H1 (cell line): ENCODE results near the gene PPBP. TPM values are rescaled to one million over a fixed set of nuclear protein-coding genes. Genes with fewer than 3 reads are reported as not detected.

ENCODE experiments used
- CTCF ChIA-PET: fragments of 300-600 bp; sonication (Branson Sonifier 250); formaldehyde crosslinking; loops from one replicate; lab custom pipeline; 2021; ENCODE audit not compliant: partially characterized antibody; lab: Charles Lee
- POLR2A ChIA-PET: fragments of 300-600 bp; sonication (Branson Sonifier 250); formaldehyde crosslinking; loops from one replicate; lab custom pipeline; 2021; ENCODE audit warnings: inconsistent platforms; ENCODE audit not compliant: partially characterized antibody; lab: Charles Lee
- DNase-seq, 2 experiments: peaks; one replicate each; pipeline versions ENCODE4 v3.0.0 to v3.0.0-alpha.2; 2010 to 2022; ENCODE audit warnings: low spot score in 2 of 2, low read depth in 1 of 2, mixed read lengths in 1 of 2
- FAIRE-seq: peaks from 2 replicates; lab custom pipeline; 2011; peaks lifted over from hg19 to GRCh38; lab: Jason Lieb, UNC
- H2AFZ ChIP-seq: 2 replicates; pipeline ENCODE4 v1.8.1; 2012; ENCODE audit warnings: low read length, inconsistent platforms
- H2AK5ac ChIP-seq: 2 replicates; pipeline ENCODE4 v1.6.1; 2013; ENCODE audit warnings: low read depth, low read length
- H2BK120ac ChIP-seq: replicated peaks from 2 replicates; pipeline ENCODE3; 2013; ENCODE audit warnings: low read depth, low read length, inconsistent platforms
- H2BK12ac ChIP-seq: 2 replicates; pipeline ENCODE4 v1.6.1; 2013; ENCODE audit warnings: low read depth, low read length
- H2BK15ac ChIP-seq: 2 replicates; pipeline ENCODE4 v1.6.1; 2013; ENCODE audit warnings: low read length
- H2BK20ac ChIP-seq: 2 replicates; pipeline ENCODE4 v1.6.1; 2013; ENCODE audit warnings: low read length
- H2BK5ac ChIP-seq: 2 replicates; pipeline ENCODE4 v1.6.1; 2013; ENCODE audit warnings: low read depth, low read length
- H3K14ac ChIP-seq: 2 replicates; pipeline ENCODE4 v1.6.1; 2013; ENCODE audit warnings: inconsistent platforms; ENCODE audit not compliant: insufficient read length
- H3K18ac ChIP-seq: 2 replicates; pipeline ENCODE4 v1.6.1; 2013; ENCODE audit warnings: low read length; ENCODE audit errors: extremely low read depth
- H3K23ac ChIP-seq: 2 replicates; pipeline ENCODE4 v1.6.1; 2013; ENCODE audit warnings: inconsistent platforms; ENCODE audit not compliant: insufficient read length
- H3K23me2 ChIP-seq: 2 replicates; pipeline ENCODE4 v1.6.1; 2013; ENCODE audit warnings: low read depth, low read length
- H3K27ac ChIP-seq: 2 replicates; pipeline ENCODE4 v1.6.1; 2011; ENCODE audit warnings: low read depth, low read length, inconsistent platforms
- H3K27me3 ChIP-seq, 4 experiments: replicated peaks in 1 of 4; 1 replicate in 1 of 4; 2 replicates in 3 of 4; pipeline versions ENCODE4 v1.6.1 to v1.8.1; 2011 to 2013; ENCODE audit warnings: low read length in 3 of 4, mild to moderate bottlenecking in 3 of 4, inconsistent platforms in 2 of 4, mixed read lengths in 2 of 4, moderate library complexity in 1 of 4; ENCODE audit not compliant: control insufficient read depth in 3 of 4, insufficient read depth in 3 of 4; ENCODE audit errors: extremely low read depth in 1 of 4
- H3K36me3 ChIP-seq, 4 experiments: 2 replicates each; pipeline versions ENCODE4 v1.6.1 to v1.8.1; 2011 to 2013; ENCODE audit warnings: mild to moderate bottlenecking in 4 of 4, low read length in 3 of 4, moderate library complexity in 2 of 4, control low read depth in 1 of 4, inconsistent platforms in 1 of 4; ENCODE audit not compliant: insufficient read depth in 4 of 4, control insufficient read depth in 2 of 4
- H3K4ac ChIP-seq: replicated peaks from 2 replicates; pipeline ENCODE3; 2013; ENCODE audit warnings: low read length, low read depth, mixed read lengths, inconsistent platforms; ENCODE audit not compliant: insufficient read length
- H3K4me1 ChIP-seq, 4 experiments: replicated peaks in 1 of 4; 1 replicate in 1 of 4; 2 replicates in 3 of 4; pipeline versions ENCODE4 v1.6.1 to v1.8.1; 2011 to 2013; ENCODE audit warnings: low read length in 3 of 4, inconsistent platforms in 2 of 4, mixed read lengths in 1 of 4; ENCODE audit not compliant: insufficient read depth in 4 of 4, control insufficient read depth in 3 of 4
- H3K4me2 ChIP-seq, 2 experiments: 2 replicates each; pipeline versions ENCODE4 v1.6.1 to v1.8.1; 2011 to 2013; ENCODE audit warnings: low read depth in 2 of 2, low read length in 2 of 2, control low read depth in 1 of 2, inconsistent platforms in 1 of 2, mild to moderate bottlenecking in 1 of 2; ENCODE audit not compliant: insufficient read depth in 1 of 2
- H3K4me3 ChIP-seq, 4 experiments: fragments of 200-600, 300-600 bp in 1 of 4; sonication (generic), shearing (Covaris generic), sonication (Bioruptor Twin) in 1 of 4; 2 replicates each; pipeline versions ENCODE4 v1.5.1 to v1.8.1; 2011 to 2016; ENCODE audit warnings: low read length in 4 of 4, low read depth in 3 of 4, control low read depth in 2 of 4, inconsistent platforms in 2 of 4, mild to moderate bottlenecking in 2 of 4, mixed read lengths in 1 of 4, moderate library complexity in 1 of 4; ENCODE audit not compliant: insufficient read depth in 2 of 4; ENCODE audit errors: extremely low read depth in 1 of 4
- H3K56ac ChIP-seq: replicated peaks from 2 replicates; pipeline ENCODE3; 2013; ENCODE audit warnings: low read depth, mild to moderate bottlenecking, mixed read lengths, low read length, inconsistent platforms; ENCODE audit not compliant: insufficient read length
- H3K79me1 ChIP-seq: 2 replicates; pipeline ENCODE4 v1.6.1; 2013; ENCODE audit warnings: low read depth, low read length, control low read depth
- H3K79me2 ChIP-seq, 2 experiments: 2 replicates each; pipeline versions ENCODE4 v1.6.1 to v1.8.1; 2012 to 2013; ENCODE audit warnings: low read length in 2 of 2, mild to moderate bottlenecking in 2 of 2, inconsistent platforms in 1 of 2; ENCODE audit not compliant: insufficient read depth in 2 of 2, control insufficient read depth in 1 of 2
- H3K9ac ChIP-seq, 4 experiments: replicated peaks in 1 of 4; 1 replicate in 1 of 4; 2 replicates in 3 of 4; pipeline versions ENCODE4 v1.6.1 to v1.8.1; 2011 to 2013; ENCODE audit warnings: low read depth in 3 of 4, low read length in 3 of 4, control low read depth in 2 of 4, mild to moderate bottlenecking in 2 of 4, moderate library complexity in 2 of 4, inconsistent platforms in 1 of 4; ENCODE audit errors: extremely low read depth in 1 of 4
- H3K9me3 ChIP-seq, 2 experiments: 2 replicates each; pipeline versions ENCODE4 v1.6.1 to v1.8.1; 2012 to 2013; ENCODE audit warnings: mild to moderate bottlenecking in 2 of 2, moderate library complexity in 2 of 2, control low read depth in 1 of 2, inconsistent platforms in 1 of 2, low read depth in 1 of 2, low read length in 1 of 2, mixed read lengths in 1 of 2; ENCODE audit not compliant: insufficient read depth in 2 of 2
- H4K20me1 ChIP-seq, 2 experiments: replicated peaks in 1 of 2; 2 replicates each; pipeline versions ENCODE3 to v1.8.1; 2011 to 2013; ENCODE audit warnings: inconsistent platforms in 2 of 2, low read length in 2 of 2, mild to moderate bottlenecking in 1 of 2; ENCODE audit not compliant: insufficient read depth in 2 of 2, control insufficient read depth in 1 of 2
- H4K5ac ChIP-seq: 2 replicates; pipeline ENCODE4 v1.6.1; 2013; ENCODE audit warnings: low read length, low read depth, mixed read lengths, inconsistent platforms; ENCODE audit not compliant: insufficient read length
- H4K8ac ChIP-seq: 2 replicates; pipeline ENCODE4 v1.8.0; 2013; ENCODE audit warnings: mild to moderate bottlenecking, moderate library complexity, low read length, inconsistent platforms; ENCODE audit not compliant: insufficient read depth; ENCODE audit errors: extremely low read depth
- H4K91ac ChIP-seq: replicated peaks from 2 replicates; pipeline ENCODE3; 2013; ENCODE audit warnings: low read length, mixed read lengths, inconsistent platforms; ENCODE audit not compliant: insufficient read length
- ASH2L ChIP-seq: fragments of 200-600, 300-600 bp; sonication (generic); IDR thresholded peaks from one replicate; pipeline ENCODE4 v1.7.1; 2017; ENCODE audit warnings: low read length
- CEBPB ChIP-seq: IDR thresholded peaks from 2 replicates; pipeline ENCODE4 v1.6.1; 2012; ENCODE audit warnings: low read depth, low read length
- EP300 ChIP-seq, 2 experiments: IDR thresholded peaks; 1 replicate in 1 of 2; 2 replicates in 1 of 2; pipeline ENCODE4 v1.6.1; 2011 to 2012; ENCODE audit warnings: low read depth in 2 of 2, low read length in 2 of 2, mild to moderate bottlenecking in 2 of 2, borderline replicate concordance in 1 of 2, inconsistent platforms in 1 of 2, moderate library complexity in 1 of 2
- KDM4A ChIP-seq: IDR thresholded peaks from one replicate; pipeline ENCODE4 v1.7.1; 2012; ENCODE audit warnings: low read depth, mild to moderate bottlenecking, moderate library complexity, low read length, inconsistent platforms; ENCODE audit not compliant: severe bottlenecking
- RBBP5 ChIP-seq: IDR thresholded peaks from 2 replicates; pipeline ENCODE4 v1.7.1; 2012; ENCODE audit warnings: low read depth, mild to moderate bottlenecking, inconsistent platforms, low read length, moderate library complexity, borderline replicate concordance
- RNF2 ChIP-seq: fragments of 200-900, 300-1000 bp; sonication (generic); IDR thresholded peaks from 2 replicates; pipeline ENCODE4 v1.7.1; 2016; ENCODE audit warnings: borderline replicate concordance, low read depth, mild to moderate bottlenecking, antibody characterized with exemption, low read length; ENCODE audit not compliant: poor library complexity, severe bottlenecking; ENCODE audit errors: missing control alignments
- TBP ChIP-seq: IDR thresholded peaks from 2 replicates; pipeline ENCODE4 v1.6.1; 2011; ENCODE audit warnings: low read depth, low read length, improper control_type of control experiment
- WGBS, 2 experiments: shearing (Covaris generic) in 1 of 2; methylation state at CpG; one replicate each; pipeline versions ENCODE4 v1.1.6 to v1.1.7; 2013 to 2015; ENCODE audit warnings: low lambda C conversion rate in 2 of 2, mixed read lengths in 2 of 2, inconsistent platforms in 1 of 2, low coverage in 1 of 2, missing lambda C conversion rate in 1 of 2; ENCODE audit not compliant: insufficient replicate concordance in 2 of 2, insufficient coverage in 1 of 2, insufficient read length in 1 of 2; ENCODE audit errors: extremely low coverage in 1 of 2, missing lambda C conversion rate in 1 of 2; 5-methylcytosine and 5-hydroxymethylcytosine counted together
- polyA plus RNA-seq, 7 experiments: library from polyadenylated mRNA; depleted of rRNA in 3 of 7; stranded (reverse) in 5 of 7; unstranded in 2 of 7; fragments of >200 nt in 5 of 7; fragments of 200-250 nt in 2 of 7; gene quantifications; 1 replicate in 5 of 7; 2 replicates in 1 of 7; 4 replicates in 1 of 7; pipeline versions ENCODE4 v1.2.1 to v1.2.3, GENCODE V29; 2011 to 2013; ENCODE audit warnings: missing spikeins in 2 of 7, mixed read lengths in 2 of 7
- total RNA-seq: library from RNA; stranded (reverse); fragmentation: NEBNext Ultra II Directional; extraction: Animal tissue kit (Norgen Biotek cat#: 25700); gene quantifications from 2 replicates; pipeline ENCODE4 v1.2.1, GENCODE V29; 2021

The PPBP gene
- total and polyA plus RNA-seq, 2 of the 8 experiments (the other 6 are each of a cell fraction or from before 2014, with no cell fraction given), result 0.18 to 0.43 TPM

DNA sequence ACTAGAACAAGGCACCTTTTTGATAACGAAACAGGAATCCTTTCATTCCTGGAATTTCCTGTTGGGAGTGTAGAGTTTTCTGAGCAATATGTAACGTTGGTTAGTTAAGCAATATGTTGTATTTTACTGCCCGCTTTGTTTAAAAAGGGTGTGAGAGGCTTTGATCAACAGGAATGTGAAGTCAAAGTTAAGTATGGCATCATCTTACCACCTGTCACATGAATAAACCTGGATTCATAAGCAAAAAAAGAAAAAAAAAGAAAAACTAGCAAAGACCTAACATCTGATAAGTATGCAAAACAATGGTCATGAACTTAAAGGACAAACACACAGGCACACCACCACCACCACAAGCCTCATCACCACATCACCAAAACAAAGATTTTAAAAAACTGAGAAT, 17.5 kb upstream of the PPBP start:
- Histone ChIP-seq H4K5ac (no peak overlapping the region), H3K36me3 (peaks cover 0 to 3% (median 0%) of the 10 kb centered on the region in 4 experiments; a peak in 3 of 8 replicates), H2BK5ac (no peak overlapping the region), H2BK20ac (no peak overlapping the region), H3K56ac (no peak overlapping the region), H4K8ac (no peak overlapping the region), H2BK120ac (no peak overlapping the region), H4K91ac (no peak overlapping the region), H3K4ac (no peak overlapping the region), H2BK12ac (no peak overlapping the region), H2BK15ac (no peak overlapping the region), H3K14ac (no peak overlapping the region), H3K79me1 (no peaks in the 10 kb centered on the region), H3K27me3 (no peaks in the 10 kb centered on the region), H3K27ac (no peak overlapping the region), H3K4me2 (no peak overlapping the region), H3K23me2 (no peaks in the 10 kb centered on the region), H3K79me2 (no peaks in the 10 kb centered on the region), H3K9me3 (no peaks in the 10 kb centered on the region; a peak in 1 of 4 replicates), H2AK5ac (no peak overlapping the region), H3K23ac (no peak overlapping the region), H3K18ac (no peak overlapping the region), H3K4me1 (peaks cover 0 to 2% (median 0%) of the 10 kb centered on the region in 4 experiments; a peak in 1 of 7 replicates), H3K9ac (no peak overlapping the region), H2AFZ (no peak overlapping the region), H4K20me1 (no peaks in the 10 kb centered on the region), H3K4me3 (no peak overlapping the region)
- FAIRE-seq (peak; percentile 36), DNase-seq (no peak)
- POLR2A ChIA-PET, result no interaction called here
- WGBS, 2 experiments, result 83% methylated on average over 3 of the region's 3 CpGs; no CpG with 5 or more reads in 1 of the 2 experiments
- CTCF ChIA-PET, result no interaction called here
- no peak for TF ChIP-seq TBP
- no peak for TF ChIP-seq KDM4A
- TF ChIP-seq RBBP5, result no peak
- no peak for TF ChIP-seq RNF2
- no peak for TF ChIP-seq CEBPB
- no peak for TF ChIP-seq EP300 (IDR thresholded peaks at IDR 0.05; ENCODE audit: borderline replicate concordance in 1 of 2, low read depth in 2 of 2, low read length in 2 of 2)
- no peak for TF ChIP-seq ASH2L
